ENCODE data around the gene AMDHD2. TPM values are rescaled to one million over a fixed set of nuclear protein-coding genes. Genes with fewer than 3 reads are reported as not detected.
A peak's percentile ranks its signal among the peaks of the same experiment; 100 is the strongest.

AMDHD2 gene
- total RNA-seq, 4 donors from 2014 or later: 30.2 to 115 (median 52.4) TPM

DNA sequence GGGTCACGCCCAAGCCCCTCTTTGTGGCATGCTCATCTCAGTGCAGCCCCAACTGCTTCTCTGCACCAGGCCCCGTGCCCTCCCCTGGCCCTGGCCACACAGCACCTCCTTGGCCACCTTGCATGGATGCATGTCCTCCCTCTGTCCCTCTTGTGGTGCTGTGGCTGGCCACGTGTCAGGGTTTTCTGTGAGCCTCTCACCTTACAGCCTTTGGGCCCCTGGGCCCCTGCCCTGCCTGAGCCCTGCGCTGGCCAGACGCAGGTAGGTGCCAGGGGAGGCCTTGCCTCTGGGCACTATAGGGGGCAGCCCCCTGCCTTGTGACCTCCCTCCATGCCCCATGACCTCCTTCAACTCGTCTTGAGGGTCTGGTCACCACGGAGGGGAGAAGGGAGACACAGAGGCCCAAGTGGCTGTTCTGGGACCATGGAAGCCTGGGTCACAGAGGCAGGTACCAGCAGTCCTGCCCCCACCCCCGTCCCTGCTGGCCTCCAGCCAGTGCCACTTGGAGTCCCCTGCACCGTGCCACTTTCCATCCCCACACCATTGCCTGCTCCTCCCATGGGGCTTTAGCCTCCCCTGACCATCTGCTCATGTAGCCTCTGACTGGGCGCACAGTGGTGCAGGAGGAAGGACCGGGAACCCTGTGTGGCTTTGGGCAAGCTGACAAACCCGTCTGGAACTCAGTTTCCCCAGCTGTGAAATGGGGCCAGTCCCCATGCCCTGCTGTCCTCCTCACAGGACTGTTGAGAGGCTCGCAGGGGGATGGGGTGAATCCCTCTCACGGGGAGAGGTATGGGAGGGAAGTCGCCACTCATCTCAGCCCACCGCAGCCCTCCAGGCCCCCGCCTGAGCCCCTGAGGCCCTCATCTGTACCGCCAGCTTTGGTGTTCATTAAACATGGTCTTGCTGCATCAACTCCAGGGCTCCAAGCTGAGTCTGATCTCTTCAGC, 17.9 kb upstream of the AMDHD2 start:
- in situ Hi-C loops (cut with MboI; ENCODE audit: low pct_ligation_motif_present in 1 of 4, low pct_unique_long_range_greater_than_20kb in 1 of 4, low sequenced_read_pairs in 3 of 4): no loop called here
- peak overlapping the region in 2 of 4 donors; percentile 38 to 68 for H3K27ac ChIP-seq
- WGBS, 2 donors (ENCODE audit: low coverage in 1 of 2): 76% methylated on average over 18 of the region's 18 CpGs; no CpG with 5 or more reads in 1 of the 2 donors

DNA sequence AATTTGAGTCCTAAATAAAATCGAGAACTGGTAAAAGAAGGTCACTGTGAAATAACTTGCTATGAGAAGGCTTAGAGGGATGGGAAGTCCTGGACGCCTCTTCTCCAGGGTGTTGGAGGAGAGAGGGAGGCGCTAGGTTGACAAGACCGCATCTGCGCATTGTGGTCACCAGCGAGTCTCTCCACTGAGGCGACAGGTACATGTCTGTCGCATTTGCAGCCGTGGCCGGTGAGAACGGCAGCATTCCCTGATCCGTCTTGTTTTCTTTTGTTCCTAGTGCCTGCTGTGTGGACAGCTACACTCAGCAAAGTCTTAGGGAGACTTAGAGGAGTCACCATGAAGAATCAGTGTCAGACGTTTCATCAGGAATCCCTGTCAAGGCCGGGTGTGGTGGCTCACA, 14.5 kb upstream of the AMDHD2 start:
- TF ChIP-seq EP300 (IDR thresholded peaks at IDR 0.05; ENCODE audit: low read depth): no peak
- no peak for TF ChIP-seq POLR2AphosphoS5 (IDR thresholded peaks at IDR 0.05)
- TF ChIP-seq, protein P1, sequence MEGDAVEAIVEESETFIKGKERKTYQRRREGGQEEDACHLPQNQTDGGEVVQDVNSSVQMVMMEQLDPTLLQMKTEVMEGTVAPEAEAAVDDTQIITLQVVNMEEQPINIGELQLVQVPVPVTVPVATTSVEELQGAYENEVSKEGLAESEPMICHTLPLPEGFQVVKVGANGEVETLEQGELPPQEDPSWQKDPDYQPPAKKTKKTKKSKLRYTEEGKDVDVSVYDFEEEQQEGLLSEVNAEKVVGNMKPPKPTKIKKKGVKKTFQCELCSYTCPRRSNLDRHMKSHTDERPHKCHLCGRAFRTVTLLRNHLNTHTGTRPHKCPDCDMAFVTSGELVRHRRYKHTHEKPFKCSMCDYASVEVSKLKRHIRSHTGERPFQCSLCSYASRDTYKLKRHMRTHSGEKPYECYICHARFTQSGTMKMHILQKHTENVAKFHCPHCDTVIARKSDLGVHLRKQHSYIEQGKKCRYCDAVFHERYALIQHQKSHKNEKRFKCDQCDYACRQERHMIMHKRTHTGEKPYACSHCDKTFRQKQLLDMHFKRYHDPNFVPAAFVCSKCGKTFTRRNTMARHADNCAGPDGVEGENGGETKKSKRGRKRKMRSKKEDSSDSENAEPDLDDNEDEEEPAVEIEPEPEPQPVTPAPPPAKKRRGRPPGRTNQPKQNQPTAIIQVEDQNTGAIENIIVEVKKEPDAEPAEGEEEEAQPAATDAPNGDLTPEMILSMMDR (IDR thresholded peaks at IDR 0.05): no peak
- no peak for TF ChIP-seq POLR2A (IDR thresholded peaks at IDR 0.05)
- no peak for DNase-seq
- Histone ChIP-seq H3K27me3 (no peaks in the 10 kb centered on the region), H3K4me3 (no peak overlapping the region), H3K36me3 (no peaks in the 10 kb centered on the region), H3K4me1 (peaks cover 6 to 20% (median 9%) of the 10 kb centered on the region in 4 donors), H3K9me3 (no peaks in the 10 kb centered on the region), H3K27ac (no peak overlapping the region)
- intact Hi-C loops (cut with DNase I; ENCODE audit: low total_unique reads): no loop called here
- 87 to 91% methylated on average over 5 to 14 of the region's 14 CpGs for WGBS, 2 donors (ENCODE audit: low coverage in 1 of 2)
- in situ Hi-C loops (cut with MboI; ENCODE audit: low pct_ligation_motif_present in 1 of 4, low pct_unique_long_range_greater_than_20kb in 1 of 4, low sequenced_read_pairs in 3 of 4): no loop called here

More for the DNA sequence above, 17.9 kb upstream of the AMDHD2 start:
- Histone ChIP-seq H3K4me3 (no peak overlapping the region), H3K36me3 (no peaks in the 10 kb centered on the region), H3K27me3 (no peaks in the 10 kb centered on the region), H3K4me1 (peaks cover 6 to 27% (median 10%) of the 10 kb centered on the region in 4 donors), H3K9me3 (no peaks in the 10 kb centered on the region)
- intact Hi-C loops (cut with DNase I; ENCODE audit: low total_unique reads): no loop called here
- no peak for DNase-seq
- no peak for TF ChIP-seq POLR2AphosphoS5 (IDR thresholded peaks at IDR 0.05)
- no peak for TF ChIP-seq EP300 (IDR thresholded peaks at IDR 0.05; ENCODE audit: low read depth)
- TF ChIP-seq, protein P1 (IDR thresholded peaks at IDR 0.05): no peak
- TF ChIP-seq POLR2A (IDR thresholded peaks at IDR 0.05): no peak

DNA sequence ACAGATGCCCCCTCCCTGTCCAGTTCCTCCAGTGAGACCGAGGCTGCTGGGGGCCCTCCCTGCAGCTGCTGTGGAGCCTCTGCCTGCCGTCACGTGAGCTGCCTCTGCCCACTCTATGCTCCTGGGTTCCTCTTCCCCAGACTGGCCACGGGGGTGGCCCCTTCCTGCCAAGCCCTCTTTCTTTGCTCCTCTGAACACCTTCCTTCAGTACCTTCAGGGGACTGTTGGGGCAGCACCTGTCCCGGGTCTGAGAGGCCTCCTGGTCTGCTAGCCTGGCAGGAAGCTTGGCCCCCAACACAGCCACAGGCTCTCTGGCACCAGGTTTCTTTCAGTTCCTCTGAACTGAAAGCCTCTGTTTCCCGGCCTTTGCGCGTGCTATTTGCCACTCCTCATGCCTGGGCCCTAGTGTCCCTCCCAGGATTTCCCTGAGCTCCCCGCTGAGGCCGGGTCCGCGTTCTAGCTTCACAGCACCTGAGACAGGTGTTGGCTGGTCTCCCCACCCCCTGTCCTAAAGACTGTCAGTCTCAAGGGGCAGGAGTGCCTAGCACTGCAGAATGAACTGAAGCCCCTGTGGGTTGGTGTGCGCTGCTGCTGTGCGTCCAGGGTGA, 13.0 kb upstream of the AMDHD2 start:
- peaks cover 0 to 16% (median 0%) of the 10 kb centered on the region in 4 donors for H3K4me1 ChIP-seq
- TF ChIP-seq EP300 (IDR thresholded peaks at IDR 0.05; ENCODE audit: low read depth): no peak
- no peak for TF ChIP-seq POLR2AphosphoS5 (IDR thresholded peaks at IDR 0.05)
- no peak for TF ChIP-seq POLR2A (IDR thresholded peaks at IDR 0.05)
- TF ChIP-seq, protein P1 (IDR thresholded peaks at IDR 0.05): no peak
- no peaks in the 10 kb centered on the region for H3K36me3 ChIP-seq
- H3K27me3 ChIP-seq: no peaks in the 10 kb centered on the region
- intact Hi-C loops (cut with DNase I; ENCODE audit: low total_unique reads): no loop called here
- no peaks in the 10 kb centered on the region for H3K9me3 ChIP-seq
- H3K27ac ChIP-seq: peak overlapping the region; percentile 39 to 72 (median 60)
- no peak overlapping the region for H3K4me3 ChIP-seq
- in situ Hi-C loops (cut with MboI; ENCODE audit: low pct_ligation_motif_present in 1 of 4, low pct_unique_long_range_greater_than_20kb in 1 of 4, low sequenced_read_pairs in 3 of 4): no loop called here
- peak; percentile 49 for DNase-seq
- 80% methylated on average over 1 to 14 of the region's 14 CpGs for WGBS, 2 donors (ENCODE audit: low coverage in 1 of 2)

DNA sequence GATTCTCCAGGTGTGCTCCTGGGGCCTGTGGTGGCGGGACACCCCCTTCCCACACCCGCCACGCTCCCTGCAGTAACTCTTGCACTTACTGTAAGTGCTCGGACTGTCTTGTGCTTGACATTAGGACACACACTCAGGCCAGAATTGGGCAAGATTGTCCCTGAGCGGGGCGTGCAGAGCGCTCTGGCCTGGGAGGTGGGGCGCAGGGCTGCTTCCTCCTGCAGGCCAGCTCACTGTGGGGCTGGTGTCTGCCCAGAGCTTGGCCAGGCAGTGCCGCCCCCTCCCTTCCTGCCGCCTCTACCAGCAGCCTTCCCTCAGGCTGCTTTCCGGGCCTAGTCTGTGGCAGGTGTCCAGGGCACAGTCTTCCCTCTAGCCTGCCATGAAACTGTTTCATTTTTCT, 12.5 kb upstream of the AMDHD2 start:
- peak; percentile 44 for DNase-seq
- TF ChIP-seq EP300 (IDR thresholded peaks at IDR 0.05; ENCODE audit: low read depth) (no peak), POLR2A (IDR thresholded peaks at IDR 0.05) (no peak), POLR2AphosphoS5 (IDR thresholded peaks at IDR 0.05) (no peak)
- TF ChIP-seq, protein P1 (IDR thresholded peaks at IDR 0.05): no peak
- Histone ChIP-seq H3K27ac (peak overlapping the region; percentile 31 to 72 (median 60)), H3K36me3 (no peaks in the 10 kb centered on the region), H3K4me3 (no peak overlapping the region), H3K27me3 (no peaks in the 10 kb centered on the region), H3K4me1 (peaks cover 0 to 13% (median under 1%) of the 10 kb centered on the region in 4 donors), H3K9me3 (no peaks in the 10 kb centered on the region)
- in situ Hi-C loops (cut with MboI; ENCODE audit: low pct_ligation_motif_present in 1 of 4, low pct_unique_long_range_greater_than_20kb in 1 of 4, low sequenced_read_pairs in 3 of 4): no loop called here
- WGBS, 2 donors (ENCODE audit: low coverage in 1 of 2): 87% methylated on average over 11 of the region's 11 CpGs; no CpG with 5 or more reads in 1 of the 2 donors
- intact Hi-C loops (cut with DNase I; ENCODE audit: low total_unique reads): no loop called here
